Smooth muscle cell of the brain vasculature (primary cell): ENCODE data around the gene IFNA14.
"Not testable (repeated sequence)": the region's sequence is repeated elsewhere in the genome, so short reads cannot be mapped to it uniquely, and the experiment has no call there.

Source experiments
- DNase-seq: peaks from one replicate; pipeline ENCODE4 v3.0.0-alpha.2; 2012; ENCODE audit warnings: low read depth, low spot score

The IFNA14 gene

GRCh38 chr9:21239911-21240310 is at the start of gene IFNA14:
Gene IFNA14, minus strand, starts transcription at chr9:21240005. Its CDS starts 70 bp downstream, at chr9:21239935.
- no peak for DNase-seq

- DNase-seq = no peak
These were observed 47.5 kb upstream of the IFNA14 start for GRCh38 chr9:21287280-21287679.

DNA sequence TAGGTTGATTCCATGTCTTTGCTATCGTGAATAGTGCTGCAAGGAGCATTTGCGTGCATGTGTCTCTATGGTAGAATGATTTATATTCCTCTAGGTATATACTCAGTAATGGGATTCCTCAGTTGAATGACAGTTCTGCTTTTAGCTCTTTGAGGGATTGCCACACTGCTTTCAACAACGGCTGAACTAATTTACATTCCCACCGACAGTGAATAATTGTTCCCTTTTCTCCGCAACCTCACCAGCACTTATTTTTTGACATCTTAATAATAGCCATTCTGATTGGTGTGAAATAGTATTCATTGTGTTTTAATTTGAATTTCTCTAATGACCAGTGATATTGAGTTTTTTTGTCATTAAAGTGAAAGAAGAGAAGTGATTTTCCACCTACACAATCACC is 46.9 kb upstream of the IFNA14 start:
- no peak for DNase-seq

DNA sequence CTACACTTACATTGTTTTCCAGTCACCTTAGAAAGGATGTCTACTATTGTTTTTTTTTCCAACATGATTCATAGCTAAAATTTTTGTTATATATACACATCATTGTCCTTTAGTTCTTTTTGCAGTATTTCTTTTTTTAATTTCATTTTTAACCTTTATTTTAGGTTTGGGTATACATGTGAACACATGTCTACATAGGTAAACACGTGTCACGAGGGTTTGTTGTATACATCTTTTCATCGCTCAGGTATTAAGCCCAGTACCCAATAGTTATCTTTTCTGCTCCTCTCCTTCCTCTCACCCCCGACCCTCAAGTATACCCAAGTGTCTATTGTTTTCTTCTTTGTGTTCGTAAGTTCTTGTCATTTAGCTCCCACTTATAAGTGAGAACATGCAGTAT is 46.3 kb upstream of the IFNA14 start:
- DNase-seq = no peak

DNA sequence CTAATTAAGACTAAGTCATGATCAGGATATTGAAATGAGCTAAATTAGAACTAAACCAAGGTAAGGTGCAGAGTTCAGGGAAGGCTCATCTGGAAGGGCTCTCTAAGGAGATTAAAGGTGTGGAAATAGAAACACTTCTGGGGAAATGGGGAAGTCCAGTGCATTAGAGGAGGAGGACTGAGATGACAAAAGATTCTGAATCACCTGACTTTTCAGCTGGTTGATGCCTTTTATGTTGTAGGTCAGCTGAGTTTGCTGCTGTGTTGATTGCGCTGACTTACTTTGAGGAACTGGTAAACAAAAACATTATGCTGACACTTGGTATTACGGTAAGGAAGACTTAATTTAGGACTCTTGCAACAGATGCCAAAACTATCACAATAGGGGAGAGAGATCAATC is 41.5 kb upstream of the IFNA14 start:
- no peak for DNase-seq

DNA sequence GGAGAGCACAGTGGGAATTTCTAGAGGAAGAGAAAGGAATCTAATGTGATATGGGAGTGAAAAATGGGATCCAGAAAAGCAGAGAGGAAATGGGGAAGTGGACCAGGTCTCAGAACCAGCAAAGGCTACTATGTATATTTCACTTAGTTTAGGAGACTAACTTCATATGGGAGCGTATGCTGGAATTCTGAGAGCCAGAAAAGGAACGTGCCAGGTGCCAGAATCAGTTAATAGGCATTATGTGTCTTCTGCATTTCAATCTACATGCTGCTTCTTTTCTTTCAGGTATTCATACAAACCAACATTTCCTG is 28.5 kb upstream of the IFNA14 start:
- DNase-seq = no peak

- DNase-seq = no peak
These were observed 27.9 kb upstream of the IFNA14 start for GRCh38 chr9:21267485-21268346.

GRCh38 chr9:21266733-21267484 is 27.1 kb upstream of the IFNA14 start:
- no peak for DNase-seq

DNA sequence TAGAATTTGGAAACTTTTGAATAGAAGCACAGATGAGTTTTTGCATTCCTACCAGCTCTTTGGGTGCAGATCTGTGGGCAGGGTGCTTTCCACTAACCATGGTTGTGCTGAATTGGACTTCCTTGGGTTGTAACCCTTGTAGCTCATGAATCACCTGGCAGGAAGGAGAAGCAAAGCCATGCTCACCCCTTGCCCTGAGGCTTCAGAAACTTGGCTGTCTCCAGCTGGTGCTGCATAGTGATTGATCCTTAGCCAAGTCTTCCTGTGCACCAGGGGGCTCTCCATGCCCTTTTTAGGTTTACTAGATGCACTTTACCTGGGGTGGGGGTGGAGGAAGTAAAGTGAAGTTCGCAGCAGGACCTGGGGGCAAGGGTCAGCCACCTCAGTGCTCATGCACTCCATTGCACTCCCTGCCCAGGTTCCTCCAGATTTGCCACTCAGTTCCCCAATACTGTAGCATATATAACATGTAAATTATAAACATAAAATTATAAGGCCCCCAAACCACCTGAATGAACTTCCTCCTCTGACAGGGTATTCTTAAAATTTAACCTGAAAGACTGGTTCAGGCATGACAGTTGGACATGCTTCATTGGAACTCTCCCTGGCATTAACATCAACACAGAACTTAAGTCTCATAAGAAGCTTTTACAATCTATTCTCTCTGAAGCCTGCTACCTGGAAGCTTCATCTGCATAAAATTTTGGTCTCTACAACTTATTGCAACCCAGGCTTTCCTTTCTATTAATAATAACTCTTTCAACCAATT is 25.8 kb upstream of the IFNA14 start:
- DNase-seq = no peak

- no peak for DNase-seq
These were observed 15.9 kb upstream of the IFNA14 start for GRCh38 chr9:21255538-21256212.

GRCh38 chr9:21252721-21253547 is 13.1 kb upstream of the IFNA14 start:
- no peak for DNase-seq

- no peak for DNase-seq
These were observed 11.8 kb upstream of the IFNA14 start for GRCh38 chr9:21251638-21252037.

- DNase-seq = no peak
These were observed 11.4 kb upstream of the IFNA14 start for GRCh38 chr9:21251190-21251589.

DNA sequence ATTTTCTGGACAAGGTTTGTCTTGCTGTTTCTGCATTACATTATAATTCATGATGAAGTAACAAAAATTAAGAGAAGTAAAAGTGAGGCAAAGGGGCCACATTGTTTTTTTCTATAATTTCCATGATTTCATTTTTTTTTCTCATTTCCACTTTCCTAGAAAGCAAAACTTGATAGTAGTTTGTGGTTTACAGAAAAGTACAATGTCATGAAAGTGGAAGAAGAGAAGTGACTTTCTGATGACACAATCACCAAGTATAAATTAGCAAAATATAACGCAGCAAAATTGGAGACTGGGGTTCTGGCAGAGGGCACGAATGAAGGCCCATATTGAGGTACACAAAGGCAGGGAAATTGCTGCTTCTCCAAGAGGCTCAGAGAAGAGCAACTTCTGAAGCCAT is 5.0 kb upstream of the IFNA14 start:
- DNase-seq = no peak

DNA sequence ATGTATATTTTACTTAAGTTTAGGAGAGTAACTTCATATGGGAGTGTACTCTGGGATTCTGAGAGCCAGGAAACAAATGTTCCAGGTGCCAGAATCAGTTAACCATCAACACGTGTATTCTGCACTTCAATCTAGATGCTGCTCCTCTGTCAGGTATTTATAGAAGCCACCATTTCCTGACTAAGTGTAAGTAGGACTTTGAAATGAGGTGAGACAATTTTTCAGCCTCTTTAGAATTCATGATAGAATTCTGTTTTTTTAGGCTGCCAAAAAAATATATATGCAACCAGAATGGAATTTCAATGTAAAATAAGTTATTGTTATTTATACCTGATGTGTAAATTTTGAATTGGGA is 3.5 kb downstream of the IFNA14 start:
- DNase-seq = not testable (repeated sequence)

GRCh38 chr9:21235468-21236359 is 4.1 kb downstream of the IFNA14 start:
- not testable (repeated sequence) for DNase-seq

DNA sequence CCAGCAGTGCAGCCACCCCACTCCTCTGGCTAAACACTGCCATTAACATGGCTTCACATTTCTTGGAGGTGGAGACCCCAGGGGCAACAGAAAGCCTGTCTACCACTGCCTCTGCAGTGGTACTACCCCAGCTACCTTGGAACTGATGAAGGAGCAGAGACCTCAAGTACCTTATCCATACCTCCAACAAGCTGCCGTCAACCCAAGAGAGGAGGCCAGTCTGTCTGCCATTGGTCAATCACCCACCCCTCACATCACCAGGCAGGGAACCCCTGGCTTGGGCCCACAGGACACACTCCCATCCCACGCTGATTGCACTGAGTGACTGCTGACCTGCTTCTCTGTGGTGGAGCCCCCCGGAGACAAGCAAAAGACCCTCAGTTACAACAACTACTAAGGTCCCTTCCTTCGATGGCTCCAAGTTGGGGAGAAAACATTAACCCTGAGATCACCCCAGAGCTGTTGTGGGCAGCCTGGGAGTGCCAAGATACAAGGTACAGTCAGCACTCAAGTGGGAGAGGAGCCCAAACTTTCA is 5.6 kb downstream of the IFNA14 start:
- DNase-seq = no peak

GRCh38 chr9:21233258-21233657 is 6.5 kb downstream of the IFNA14 start:
- DNase-seq = no peak

GRCh38 chr9:21228122-21228521 is 11.7 kb downstream of the IFNA14 start, which contains the start of gene IFNA17:
Gene IFNA17, minus strand, starts transcription at chr9:21228222. Its CDS starts 49 bp downstream, at chr9:21228173.
- DNase-seq = no peak

DNA sequence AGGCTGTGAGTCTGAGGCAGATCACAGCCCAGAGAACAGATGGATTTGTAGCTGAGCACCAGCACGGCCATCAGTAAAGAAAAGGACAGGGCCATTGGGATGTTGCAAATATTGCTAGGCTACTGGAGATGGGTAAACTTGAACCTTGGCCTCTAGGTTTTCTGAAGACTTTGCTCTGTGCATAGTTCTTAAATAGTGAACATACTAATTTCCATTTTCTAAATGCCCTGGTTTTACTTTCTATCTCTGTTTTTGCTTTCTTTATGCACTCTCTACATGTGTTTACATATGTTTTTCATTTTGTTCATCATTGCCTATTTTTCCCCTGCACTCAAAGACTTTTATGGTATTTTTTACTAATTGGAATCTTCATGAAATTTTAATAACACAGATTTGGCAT is 22.6 kb downstream of the IFNA14 start, which contains the start of gene IFNA16:
TSS of gene IFNA16 (minus strand) at position 101 of the 400 bp plus-strand sequence. CDS start at position 95, 6 bp downstream.
- DNase-seq = not testable (repeated sequence)
